HG02870 (cell line): ENCODE measurements around the gene GTPBP3.
"Not testable (repeated sequence)": the region's sequence is repeated elsewhere in the genome, so short reads cannot be mapped to it uniquely, and the experiment has no call there.

Experiments
- ATAC-seq: cut with Tn5 transposase; IDR thresholded peaks from one replicate; pipeline ENCODE4 v1.9.1; 2021; ENCODE audit warnings: mild to moderate bottlenecking, moderate library complexity; ENCODE audit not compliant: unreplicated experiment

The GTPBP3 gene

GRCh38 chr19:17340871-17341357, 3.6 kb downstream of the GTPBP3 start:
- ATAC-seq: no peak

- ATAC-seq: no peak
These were observed 4.0 kb downstream of the GTPBP3 start for GRCh38 chr19:17341386-17341785.

GRCh38 chr19:17341845-17342244, 4.5 kb downstream of the GTPBP3 start:
- no peak for ATAC-seq

- ATAC-seq: no peak
These were observed 8.8 kb downstream of the GTPBP3 start for GRCh38 chr19:17346109-17346671.

DNA sequence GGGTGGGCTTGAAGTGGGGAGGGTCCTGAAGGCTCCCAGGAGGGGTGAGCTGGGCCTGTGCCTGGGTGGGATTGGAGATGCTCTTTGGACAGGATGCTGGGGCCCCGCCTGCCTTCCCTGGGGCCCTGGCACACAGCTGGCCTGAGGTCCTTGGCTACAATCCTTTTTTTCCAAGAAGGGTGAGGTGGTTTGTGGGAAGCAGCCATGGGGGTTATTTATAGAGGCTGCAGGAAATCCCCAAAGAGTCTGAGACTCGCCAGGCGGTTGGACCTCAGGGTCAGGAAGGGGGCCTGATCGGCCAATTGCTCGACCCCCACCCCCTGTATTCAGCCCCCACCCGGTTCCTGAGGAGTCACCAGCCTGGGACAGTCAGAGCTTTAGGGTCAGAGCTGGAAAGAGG, 10.0 kb downstream of the GTPBP3 start:
- no peak for ATAC-seq

DNA sequence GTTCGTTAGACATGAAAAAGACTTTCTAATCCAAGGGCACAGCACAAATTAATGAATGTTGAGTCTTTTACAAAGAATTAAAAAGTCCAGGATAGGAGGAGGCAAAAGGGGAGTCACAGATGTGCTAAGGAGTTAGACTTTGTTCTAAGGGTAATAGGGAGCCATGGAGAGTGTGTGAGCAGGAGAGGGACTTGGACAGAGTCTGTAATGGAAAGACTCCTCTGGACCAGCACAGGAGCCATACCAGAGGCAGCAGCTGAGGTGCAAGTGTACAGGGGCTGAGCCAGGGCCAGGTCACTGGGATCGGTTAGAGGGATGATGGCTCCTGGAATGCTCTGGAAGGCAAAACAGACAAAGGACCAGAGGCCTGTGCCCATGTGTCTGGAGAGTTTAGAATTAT, 10.5 kb downstream of the GTPBP3 start:
- no peak for ATAC-seq

DNA sequence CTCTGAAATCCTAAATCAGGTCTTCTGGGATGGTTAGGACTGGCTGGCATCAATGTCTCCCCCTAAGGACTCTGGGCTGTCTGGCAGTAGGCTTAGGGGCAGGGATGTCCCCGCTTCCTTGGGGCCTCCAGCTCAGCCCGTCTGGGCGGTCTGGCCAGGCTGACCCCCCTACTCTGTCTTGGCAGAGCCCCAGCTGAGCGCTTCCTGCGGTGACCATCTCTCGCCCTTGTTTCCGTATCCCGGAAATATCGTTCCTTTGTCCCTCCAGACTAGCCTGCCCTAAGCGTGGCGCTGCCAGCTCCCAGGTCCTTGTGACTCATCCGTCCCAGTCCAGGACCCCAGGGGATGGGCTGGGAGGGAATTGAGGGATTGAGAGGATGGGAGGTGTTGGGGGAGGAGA, 11.3 kb downstream of the GTPBP3 start:
- no peak for ATAC-seq

DNA sequence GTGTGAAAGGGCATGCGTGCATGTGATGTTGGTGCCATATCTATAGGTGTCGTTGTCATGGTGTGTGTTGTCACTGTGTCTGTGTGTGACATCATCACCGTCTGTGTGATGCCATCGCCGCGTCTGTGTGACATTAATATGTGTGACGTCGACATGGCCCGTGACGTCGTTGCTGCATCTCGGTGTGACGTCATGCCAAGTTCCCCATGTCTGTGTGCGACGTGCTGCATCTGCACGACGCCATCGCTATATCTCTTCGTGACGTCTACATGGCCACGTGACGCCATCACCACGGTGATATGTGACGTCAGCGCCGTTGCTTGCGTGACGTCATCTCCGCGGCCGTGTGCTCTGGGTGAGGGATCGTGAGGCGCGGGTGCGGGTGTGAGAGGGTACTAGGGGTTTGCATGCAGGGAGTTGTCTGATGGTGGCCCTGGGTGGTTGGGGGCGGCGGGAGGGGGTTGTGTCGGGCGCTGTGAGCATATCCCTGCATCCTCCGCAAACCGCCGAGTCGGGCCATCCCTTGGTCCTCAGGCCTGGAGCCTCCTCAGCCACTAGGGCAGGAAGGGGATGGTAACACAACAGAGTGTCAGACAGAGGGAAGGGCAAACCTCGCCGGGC, 14.6 kb downstream of the GTPBP3 start:
- ATAC-seq: no peak

GRCh38 chr19:17352608-17353280, 15.4 kb downstream of the GTPBP3 start:
- ATAC-seq: no peak

GRCh38 chr19:17353386-17353785, 16.0 kb downstream of the GTPBP3 start:
- ATAC-seq: no peak

GRCh38 chr19:17357078-17357666, 19.8 kb downstream of the GTPBP3 start:
- no peak for ATAC-seq

- no peak for ATAC-seq
These were observed 20.4 kb downstream of the GTPBP3 start for GRCh38 chr19:17357724-17358123.

- ATAC-seq: no peak
These were observed 21.0 kb downstream of the GTPBP3 start for GRCh38 chr19:17358395-17358794.

DNA sequence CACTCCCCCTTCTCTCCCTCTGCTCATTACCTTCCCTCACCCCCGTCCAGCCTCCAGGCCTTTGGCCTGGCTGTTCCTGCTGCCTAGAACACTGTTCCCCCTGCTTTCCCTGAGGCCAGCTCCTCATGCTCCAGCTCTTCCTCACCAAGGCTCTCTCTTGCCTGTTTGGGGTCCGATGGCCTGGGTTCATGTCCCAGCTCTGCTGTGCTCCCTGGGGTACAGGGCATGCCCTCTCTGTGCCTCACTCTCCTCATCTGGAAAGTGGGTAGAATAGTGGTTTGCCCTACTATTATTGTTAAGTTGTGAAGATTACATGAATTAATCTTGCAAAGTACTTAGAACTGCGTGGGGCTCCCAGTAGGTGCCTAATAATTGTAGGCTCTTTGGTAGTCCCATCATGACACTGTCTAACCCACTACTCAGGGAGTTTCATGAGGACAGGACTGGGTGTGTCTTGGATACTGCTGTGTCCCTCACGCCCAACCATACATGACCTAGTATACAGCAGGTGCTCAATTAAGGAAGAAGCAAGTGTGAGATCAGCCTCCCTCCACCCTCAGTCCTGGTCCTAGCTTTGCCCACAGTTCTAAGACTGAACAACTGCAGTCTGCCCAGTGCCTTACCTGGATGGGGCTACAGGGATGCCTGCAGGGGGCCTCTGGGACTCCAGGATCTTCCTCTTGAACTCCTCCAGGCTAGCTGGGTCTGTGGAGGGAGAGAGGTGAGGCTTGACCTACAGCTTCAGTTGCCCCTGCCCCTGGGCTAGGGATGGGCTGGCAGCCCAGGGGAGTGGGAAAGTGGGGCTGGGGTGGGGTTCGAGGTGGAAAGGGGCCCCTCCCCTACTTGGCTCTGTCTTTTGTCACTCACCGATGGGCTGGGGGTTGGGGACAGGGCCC, 22.8 kb downstream of the GTPBP3 start:
- ATAC-seq: no peak

GRCh38 chr19:17363852-17364605, 26.7 kb downstream of the GTPBP3 start:
- ATAC-seq: not testable (repeated sequence)

DNA sequence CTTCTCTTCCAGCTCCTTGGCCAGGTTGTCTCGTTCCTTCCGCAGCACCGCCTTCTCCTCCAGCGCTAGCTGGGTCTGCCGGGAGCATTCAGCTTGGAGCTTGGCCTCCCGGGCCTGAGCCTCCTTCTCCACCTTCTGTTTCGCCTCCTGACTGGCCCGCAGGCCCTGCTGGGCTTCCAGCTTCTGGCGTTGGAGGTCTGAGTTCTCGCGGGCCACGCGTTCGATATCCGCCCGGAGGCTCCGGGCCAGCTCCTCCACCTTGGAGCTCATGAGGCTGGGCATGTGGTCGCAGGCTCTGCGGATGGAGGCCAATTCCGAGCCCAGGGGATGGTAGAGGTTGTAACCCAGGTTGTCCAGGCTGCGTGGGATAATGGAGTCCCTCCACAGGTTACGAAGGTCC, 28.0 kb downstream of the GTPBP3 start:
- no peak for ATAC-seq

DNA sequence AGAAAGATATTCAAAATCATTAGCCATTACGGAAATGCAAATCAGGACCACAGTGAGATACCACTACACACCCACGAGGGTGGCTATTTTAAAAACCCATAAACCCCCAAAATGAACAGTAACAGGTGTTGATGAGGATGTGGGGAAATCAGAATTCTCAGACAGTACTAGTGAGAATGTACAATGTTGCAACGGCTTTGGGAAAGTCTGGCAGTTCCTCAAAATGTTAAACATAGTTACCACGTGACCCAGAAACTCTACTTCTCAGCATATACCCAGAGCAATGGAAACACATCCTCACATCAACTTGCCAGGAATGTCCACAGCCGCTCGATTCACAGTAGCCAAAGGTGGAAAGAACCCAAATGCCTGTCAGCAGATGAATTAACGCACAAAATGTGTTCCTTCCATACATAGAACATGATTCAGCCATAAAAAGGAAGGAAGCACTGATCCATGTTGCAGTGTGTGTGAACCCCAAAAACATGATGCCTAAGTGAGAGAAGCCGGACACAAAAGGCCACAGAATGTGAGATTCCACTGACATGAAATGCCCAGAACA, 32.8 kb downstream of the GTPBP3 start:
- peak; percentile 85 for ATAC-seq

DNA sequence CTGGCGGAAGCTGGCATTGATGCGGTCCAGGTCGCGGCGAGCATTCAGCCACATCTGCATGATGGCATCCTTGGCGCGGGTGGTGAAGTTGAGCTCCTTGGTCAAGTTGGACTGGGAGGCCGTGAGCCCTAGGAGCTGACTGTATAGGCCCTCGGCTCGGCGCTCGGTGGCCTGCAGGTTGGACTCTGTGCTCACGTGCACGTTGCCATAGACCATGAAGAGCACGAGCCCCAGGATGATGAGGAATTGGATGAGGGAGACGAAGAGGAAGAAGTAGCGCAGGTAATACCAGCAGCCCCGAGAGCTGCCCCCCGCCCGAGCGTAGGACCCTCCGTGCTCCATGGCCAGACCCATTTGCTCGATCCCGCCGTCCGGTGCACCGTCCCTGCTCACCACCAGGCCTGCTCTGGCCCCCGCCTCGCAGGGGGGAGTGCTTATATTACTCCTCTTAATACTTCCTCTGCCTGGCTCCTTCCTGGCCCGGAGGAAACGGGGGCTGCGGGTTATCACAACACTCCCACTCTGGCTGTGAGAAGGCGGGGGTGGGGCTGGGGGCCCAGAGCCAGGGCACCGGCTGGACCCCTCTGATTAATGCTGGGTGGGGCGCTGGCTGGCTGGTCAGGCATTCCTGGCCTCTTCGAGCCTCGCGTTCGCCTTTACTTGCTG, 39.7 kb downstream of the GTPBP3 start, which contains the start of gene PLVAP:
Gene PLVAP (minus strand): TSS at position 408 of the 666 bp plus-strand sequence. CDS start 54 bp downstream, at position 354.
- ATAC-seq: no peak

DNA sequence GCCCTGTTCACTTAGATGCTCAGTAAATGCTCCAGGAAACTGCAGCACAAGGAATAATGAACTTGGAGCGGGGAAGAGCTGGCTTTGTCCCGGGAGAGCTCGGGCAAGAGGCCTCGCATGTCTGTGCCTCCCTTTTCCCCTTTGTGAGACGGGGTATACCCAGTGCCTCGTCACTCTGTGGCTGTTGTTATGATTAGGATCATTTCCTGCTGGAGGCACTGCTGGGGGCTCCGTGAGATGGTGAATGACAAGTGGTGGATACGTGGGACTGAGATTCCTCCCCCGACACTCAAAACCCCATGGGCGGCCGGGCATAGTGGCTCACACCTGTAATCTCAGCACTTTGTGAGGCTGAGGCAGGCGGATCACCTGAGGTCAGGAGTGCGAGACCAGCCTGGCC, 40.9 kb downstream of the GTPBP3 start:
- ATAC-seq: no peak
